Cardiac fibroblast (primary cell): ENCODE data around the gene HHAT.

Experiments used
- DNase-seq, 2 donors: peaks; one replicate each; pipeline versions ENCODE4 v3.0.0 to v3.0.0-alpha.2; 2010; ENCODE audit warnings: low read depth in 2 of 2
- H3K4me3 ChIP-seq, 2 donors: replicated peaks in 1 of 2; 1 replicate in 1 of 2; 2 replicates in 1 of 2; pipeline ENCODE4 v1.5.1; 2011; ENCODE audit warnings: low read depth in 2 of 2, low read length in 2 of 2, mild to moderate bottlenecking in 2 of 2, moderate library complexity in 1 of 2
- TF ChIP-seq, protein P1 (sequence below): IDR thresholded peaks from one replicate; pipeline ENCODE4 v1.5.1; 2011; ENCODE audit warnings: low read depth, mild to moderate bottlenecking, low read length, inconsistent platforms

Gene HHAT

DNA sequence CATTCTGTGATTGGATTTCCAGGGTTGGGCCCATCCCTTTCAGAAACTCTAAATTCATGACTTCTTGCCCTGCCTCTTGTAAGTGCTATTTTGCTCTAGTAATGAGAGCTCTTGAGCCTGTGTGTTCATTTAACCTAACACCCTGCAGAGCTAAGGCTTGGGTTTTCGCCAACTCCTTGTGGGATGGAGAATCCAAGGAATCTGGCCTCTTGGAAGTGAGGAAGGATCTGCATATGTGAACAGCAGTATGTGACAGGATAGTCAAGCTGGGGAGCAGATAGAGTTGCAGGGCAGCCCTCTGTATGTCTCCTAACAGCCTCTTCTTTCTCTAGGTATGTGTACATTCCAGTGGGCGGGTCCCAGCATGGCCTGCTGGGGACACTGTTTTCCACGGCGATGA lies 258.9 kb downstream of the HHAT start:
- peak in 1 of 2 donors; percentile 20 for DNase-seq
- TF ChIP-seq, protein P1, sequence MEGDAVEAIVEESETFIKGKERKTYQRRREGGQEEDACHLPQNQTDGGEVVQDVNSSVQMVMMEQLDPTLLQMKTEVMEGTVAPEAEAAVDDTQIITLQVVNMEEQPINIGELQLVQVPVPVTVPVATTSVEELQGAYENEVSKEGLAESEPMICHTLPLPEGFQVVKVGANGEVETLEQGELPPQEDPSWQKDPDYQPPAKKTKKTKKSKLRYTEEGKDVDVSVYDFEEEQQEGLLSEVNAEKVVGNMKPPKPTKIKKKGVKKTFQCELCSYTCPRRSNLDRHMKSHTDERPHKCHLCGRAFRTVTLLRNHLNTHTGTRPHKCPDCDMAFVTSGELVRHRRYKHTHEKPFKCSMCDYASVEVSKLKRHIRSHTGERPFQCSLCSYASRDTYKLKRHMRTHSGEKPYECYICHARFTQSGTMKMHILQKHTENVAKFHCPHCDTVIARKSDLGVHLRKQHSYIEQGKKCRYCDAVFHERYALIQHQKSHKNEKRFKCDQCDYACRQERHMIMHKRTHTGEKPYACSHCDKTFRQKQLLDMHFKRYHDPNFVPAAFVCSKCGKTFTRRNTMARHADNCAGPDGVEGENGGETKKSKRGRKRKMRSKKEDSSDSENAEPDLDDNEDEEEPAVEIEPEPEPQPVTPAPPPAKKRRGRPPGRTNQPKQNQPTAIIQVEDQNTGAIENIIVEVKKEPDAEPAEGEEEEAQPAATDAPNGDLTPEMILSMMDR = no peak
- no peak overlapping the region for H3K4me3 ChIP-seq

DNA sequence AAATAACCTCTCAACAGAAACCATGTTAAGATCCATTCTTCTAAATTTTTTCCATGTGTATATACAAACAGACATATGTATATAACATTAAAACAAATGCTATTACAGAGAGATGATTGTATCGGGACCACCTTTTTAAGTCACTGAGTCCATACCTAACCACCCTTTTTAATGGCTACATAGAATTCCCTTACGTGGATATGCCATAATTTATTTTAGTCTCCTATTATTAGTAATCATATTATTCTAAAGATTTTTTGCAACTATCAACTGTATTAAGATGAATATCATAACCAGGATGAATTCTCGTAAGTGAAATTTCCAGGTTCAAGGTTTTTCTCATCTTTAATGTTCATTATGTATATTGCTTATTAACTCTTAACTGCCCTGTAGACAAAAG lies 259.7 kb downstream of the HHAT start:
- no peak overlapping the region for H3K4me3 ChIP-seq
- TF ChIP-seq, protein P1 = no peak
- DNase-seq = no peak

DNA sequence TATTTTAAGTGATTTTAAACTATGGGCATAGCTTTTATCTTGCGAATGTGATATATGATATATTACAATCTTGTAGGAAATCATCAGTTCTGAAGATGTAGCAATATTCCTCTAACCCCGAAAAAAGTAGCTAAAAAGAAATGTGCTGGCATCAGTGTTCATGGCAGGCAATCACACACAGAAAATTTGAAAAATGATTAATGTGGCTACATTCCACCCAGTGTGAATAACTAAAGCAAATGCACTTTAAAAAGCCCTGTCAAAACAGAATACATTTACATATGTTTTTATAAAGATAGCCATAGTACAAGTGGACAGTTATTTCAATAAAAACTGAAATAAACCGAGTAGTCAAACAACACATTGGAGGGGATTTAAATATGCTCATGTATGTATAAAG lies 260.2 kb downstream of the HHAT start:
- H3K4me3 ChIP-seq = no peak overlapping the region
- no peak for DNase-seq
- TF ChIP-seq, protein P1 = no peak

DNA sequence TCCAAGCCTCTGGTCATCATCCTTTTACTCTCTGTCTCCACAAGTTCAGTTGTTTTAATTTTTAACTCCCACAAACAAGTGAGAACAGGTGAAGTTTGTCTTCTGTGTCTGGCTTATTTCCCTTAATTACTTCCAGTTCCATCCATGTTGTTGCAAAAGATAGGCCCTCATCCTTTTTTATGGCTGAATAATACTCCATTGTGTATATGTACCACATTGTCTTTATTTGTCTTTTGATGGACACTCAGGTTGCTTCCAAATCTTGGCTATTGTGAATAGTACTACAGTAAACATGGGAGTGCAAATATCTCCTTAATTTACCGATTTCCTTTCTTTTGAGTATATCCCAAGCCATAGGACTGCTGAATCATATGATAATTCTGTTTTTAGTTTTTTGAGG lies 262.5 kb downstream of the HHAT start:
- H3K4me3 ChIP-seq = no peak overlapping the region
- no peak for DNase-seq
- TF ChIP-seq, protein P1 = no peak

DNA sequence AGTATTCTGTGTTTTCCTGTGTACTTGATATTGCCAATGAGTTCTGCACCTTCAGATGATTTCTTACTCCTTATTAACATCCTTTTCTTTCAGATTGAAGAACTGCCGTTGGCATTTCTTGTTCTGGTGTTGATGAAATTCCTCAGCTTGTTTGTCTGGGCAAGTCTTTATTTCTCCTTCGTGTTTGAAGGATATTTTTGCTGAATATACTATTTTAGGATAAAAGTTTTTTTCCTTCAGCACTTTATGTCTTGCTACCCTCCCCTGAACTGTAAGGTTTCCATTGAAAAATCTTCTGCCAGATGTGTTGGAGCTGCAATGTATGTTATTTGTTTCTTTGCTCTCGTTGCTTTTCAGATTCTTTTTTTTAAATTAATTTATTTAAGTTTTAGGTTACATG lies 265.9 kb downstream of the HHAT start:
- TF ChIP-seq, protein P1 = no peak
- no peak for DNase-seq
- no peak overlapping the region for H3K4me3 ChIP-seq

DNA sequence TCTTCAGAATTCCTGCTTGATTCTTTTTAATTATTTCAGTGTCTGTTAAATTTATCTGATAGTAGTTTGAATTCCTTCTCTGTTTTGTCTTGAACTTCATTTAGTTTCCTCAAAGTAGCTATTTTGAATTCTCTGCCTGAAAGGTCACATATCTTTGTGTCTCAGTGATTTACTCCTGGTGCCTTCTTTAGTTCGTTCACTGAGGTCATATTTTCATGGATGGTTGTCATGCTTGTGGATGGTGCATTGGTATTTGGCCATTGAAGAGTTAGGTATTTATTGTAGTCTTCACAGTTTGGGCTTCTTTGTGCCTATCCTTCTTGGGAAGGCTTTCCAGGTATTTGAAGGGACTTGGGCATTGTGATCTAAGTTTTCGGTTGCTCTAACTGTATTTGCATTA lies 267.9 kb downstream of the HHAT start:
- no peak overlapping the region for H3K4me3 ChIP-seq
- DNase-seq = no peak
- TF ChIP-seq, protein P1 = no peak

DNA sequence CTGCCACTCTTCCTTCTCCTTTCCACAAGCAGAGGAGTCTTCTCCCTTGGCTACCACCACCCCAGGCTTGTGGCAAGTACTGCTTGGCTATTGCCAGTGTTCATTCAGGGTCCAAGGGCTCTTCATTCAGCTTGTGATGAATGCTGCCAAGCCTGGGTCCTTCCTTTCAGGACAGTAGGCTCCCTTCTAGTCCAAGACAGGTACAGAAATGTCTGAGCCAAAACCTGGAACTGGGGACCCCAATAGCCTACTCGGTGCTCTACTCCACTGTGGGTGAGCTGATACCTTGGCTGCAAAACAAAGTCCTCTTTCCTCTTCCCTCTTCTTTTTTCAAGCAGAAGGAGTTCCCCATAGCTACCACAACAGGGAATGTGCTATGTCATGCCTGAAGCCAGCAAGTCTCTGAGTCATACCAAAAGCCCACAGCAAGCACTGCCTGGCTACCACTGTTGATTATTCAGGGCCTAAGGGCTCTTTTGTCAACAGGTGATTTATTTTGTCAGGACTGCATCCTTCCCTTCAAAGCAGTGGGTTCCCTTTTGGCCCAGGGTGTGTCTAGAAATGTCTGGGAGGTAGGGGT lies 268.9 kb downstream of the HHAT start:
- TF ChIP-seq, protein P1 = no peak
- no peak overlapping the region for H3K4me3 ChIP-seq
- DNase-seq = peak; percentile 72 to 87
